WTC11 (cell line): ENCODE data around the gene CACNA2D4. TPM values are rescaled to one million over a fixed set of nuclear protein-coding genes. Genes with fewer than 3 reads are reported as not detected.

Experiments
- ATAC-seq: fragments of 200-7000 bp; cut with Tn5 transposase; 2 replicates; pipeline ENCODE4 v1.10.0; 2021; ENCODE audit warnings: mild to moderate bottlenecking, moderate library complexity
- CTCF ChIA-PET: fragments of 300-600 bp; sonication (Branson Sonifier 250); formaldehyde crosslinking; loops from one replicate; lab custom pipeline; 2021; ENCODE audit warnings: antibody characterized with exemption; lab: Charles Lee
- POLR2A ChIA-PET: fragments of 350-600 bp; sonication (Branson Sonifier 250); formaldehyde crosslinking; loops from one replicate; lab custom pipeline; 2021; ENCODE audit warnings: antibody characterized with exemption; lab: Charles Lee
- DNase-seq: peaks from one replicate; pipeline ENCODE4 v3.0.0; 2021; ENCODE audit warnings: low spot score
- H3K27ac Mint-ChIP-seq: 2 replicates; pipeline ENCODE4 v1.8.0; 2021; ENCODE audit warnings: mixed read lengths
- H3K27me3 Mint-ChIP-seq: 2 replicates; pipeline ENCODE4 v1.8.0; 2021; ENCODE audit warnings: low read depth, mild to moderate bottlenecking, moderate library complexity, mixed read lengths
- H3K36me3 Mint-ChIP-seq: 2 replicates; pipeline ENCODE4 v1.8.0; 2021; ENCODE audit warnings: mixed read lengths
- H3K4me1 Mint-ChIP-seq: 2 replicates; pipeline ENCODE4 v1.8.0; 2022; ENCODE audit warnings: mixed read lengths
- H3K4me3 Mint-ChIP-seq: 2 replicates; pipeline ENCODE4 v1.8.0; 2021; ENCODE audit warnings: mild to moderate bottlenecking, moderate library complexity, mixed read lengths
- H3K9me3 Mint-ChIP-seq: 2 replicates; pipeline ENCODE4 v1.8.0; 2021; ENCODE audit warnings: mixed read lengths
- ATF1 ChIP-seq: sonication (generic); formaldehyde crosslinking; IDR thresholded peaks from 2 replicates; pipeline ENCODE4 v1.8.1; 2023; ENCODE audit warnings: mild to moderate bottlenecking, moderate library complexity, missing genetic modification reagents
- GTF2I ChIP-seq: fragments of 250-450 bp; sonication (Bioruptor Pico); conservative IDR thresholded peaks from 2 replicates; pipeline ENCODE4 v1.4.0; 2021; ENCODE audit warnings: mild to moderate bottlenecking
- IRF2 ChIP-seq: sonication (generic); formaldehyde crosslinking; IDR thresholded peaks from 2 replicates; pipeline ENCODE4 v1.8.0; 2022; ENCODE audit warnings: low read depth, missing genetic modification reagents, borderline replicate concordance
- MXD4 ChIP-seq: fragments of 250-450 bp; sonication (Bioruptor Pico); IDR thresholded peaks from 2 replicates; pipeline ENCODE4 v1.8.0; 2021; ENCODE audit warnings: mild to moderate bottlenecking, moderate library complexity, borderline replicate concordance
- NR2C2 ChIP-seq: sonication (generic); formaldehyde crosslinking; IDR thresholded peaks from 2 replicates; pipeline ENCODE4 v1.8.0; 2022; ENCODE audit warnings: mild to moderate bottlenecking, missing genetic modification reagents
- ZNF396 ChIP-seq: fragments of 250-450 bp; sonication (Bioruptor Pico); IDR thresholded peaks from 2 replicates; pipeline ENCODE4 v1.8.0; 2021; ENCODE audit warnings: mild to moderate bottlenecking, moderate library complexity, borderline replicate concordance
- total RNA-seq: library from RNA; stranded (reverse); gene quantifications from 3 replicates; pipeline ENCODE4 v1.2.3, GENCODE V29; 2021
- TF ChIP-seq, protein P1 (sequence below): sonication (generic); formaldehyde crosslinking; IDR thresholded peaks from 2 replicates; pipeline ENCODE4 v1.8.1; 2022; ENCODE audit warnings: missing genetic modification reagents, borderline replicate concordance
- TF ChIP-seq, protein P2 (sequence below): sonication (generic); formaldehyde crosslinking; IDR thresholded peaks from 2 replicates; pipeline ENCODE4 v1.8.1; 2023; ENCODE audit warnings: mild to moderate bottlenecking, missing genetic modification reagents
- TF ChIP-seq, protein P3 (sequence below): sonication (generic); formaldehyde crosslinking; IDR thresholded peaks from 2 replicates; pipeline ENCODE4 v1.8.0; 2022; ENCODE audit warnings: mild to moderate bottlenecking, missing genetic modification reagents
- TF ChIP-seq, protein P4 (sequence below): sonication (generic); formaldehyde crosslinking; IDR thresholded peaks from 2 replicates; pipeline ENCODE4 v1.8.0; 2022; ENCODE audit warnings: missing genetic modification reagents
- TF ChIP-seq, protein P5 (sequence below): fragments of 250-450 bp; sonication (Bioruptor Pico); conservative IDR thresholded peaks from 2 replicates; pipeline ENCODE4 v1.9.0; 2021; ENCODE audit warnings: mild to moderate bottlenecking
- TF ChIP-seq, protein P6 (sequence below): sonication (generic); formaldehyde crosslinking; IDR thresholded peaks from 2 replicates; pipeline ENCODE4 v1.8.1; 2023; ENCODE audit warnings: mild to moderate bottlenecking, missing genetic modification reagents, moderate library complexity
- TF ChIP-seq, protein P7 (sequence below): fragments of 250-450 bp; sonication (Bioruptor Pico); IDR thresholded peaks from 2 replicates; pipeline ENCODE4 v1.9.0; 2021; ENCODE audit warnings: mild to moderate bottlenecking
- TF ChIP-seq, protein P8 (sequence below): sonication (generic); formaldehyde crosslinking; IDR thresholded peaks from 2 replicates; pipeline ENCODE4 v1.8.0; 2023; ENCODE audit warnings: missing genetic modification reagents, mild to moderate bottlenecking, borderline replicate concordance
- TF ChIP-seq, protein P9 (sequence below): fragments of 250-450 bp; sonication (Bioruptor Pico); IDR thresholded peaks from 2 replicates; pipeline ENCODE4 v1.9.0; 2021; ENCODE audit warnings: moderate library complexity, mild to moderate bottlenecking, inconsistent platforms, borderline replicate concordance

CACNA2D4 gene
- total RNA-seq, 1 experiment from 2014 or later, result 0.04 TPM

DNA sequence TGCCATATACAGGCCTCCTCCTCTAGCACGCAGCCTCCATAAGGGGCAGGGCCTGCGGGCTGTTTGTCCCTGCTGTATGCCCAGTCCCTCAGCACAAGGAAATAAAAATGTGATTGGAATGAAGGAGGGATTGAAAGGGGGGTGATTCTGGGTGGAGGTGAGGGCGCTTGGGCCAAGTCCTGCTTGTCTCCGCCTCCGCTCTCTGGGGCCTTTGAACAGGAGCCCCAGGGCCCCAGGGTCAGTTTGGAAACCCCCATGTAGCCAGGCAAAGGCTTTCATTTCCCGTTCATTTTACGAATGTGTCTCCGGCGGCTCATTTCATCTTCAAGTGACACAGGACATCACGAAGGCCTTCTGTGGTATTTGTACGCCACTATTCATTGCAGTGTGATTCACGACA, 4.5 kb upstream of the CACNA2D4 start (continued):
- TF ChIP-seq, protein P1, sequence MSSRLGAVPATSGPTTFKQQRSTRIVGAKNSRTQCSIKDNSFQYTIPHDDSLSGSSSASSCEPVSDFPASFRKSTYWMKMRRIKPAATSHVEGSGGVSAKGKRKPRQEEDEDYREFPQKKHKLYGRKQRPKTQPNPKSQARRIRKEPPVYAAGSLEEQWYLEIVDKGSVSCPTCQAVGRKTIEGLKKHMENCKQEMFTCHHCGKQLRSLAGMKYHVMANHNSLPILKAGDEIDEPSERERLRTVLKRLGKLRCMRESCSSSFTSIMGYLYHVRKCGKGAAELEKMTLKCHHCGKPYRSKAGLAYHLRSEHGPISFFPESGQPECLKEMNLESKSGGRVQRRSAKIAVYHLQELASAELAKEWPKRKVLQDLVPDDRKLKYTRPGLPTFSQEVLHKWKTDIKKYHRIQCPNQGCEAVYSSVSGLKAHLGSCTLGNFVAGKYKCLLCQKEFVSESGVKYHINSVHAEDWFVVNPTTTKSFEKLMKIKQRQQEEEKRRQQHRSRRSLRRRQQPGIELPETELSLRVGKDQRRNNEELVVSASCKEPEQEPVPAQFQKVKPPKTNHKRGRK (CRISPR knock-in tag), result no peak

DNA sequence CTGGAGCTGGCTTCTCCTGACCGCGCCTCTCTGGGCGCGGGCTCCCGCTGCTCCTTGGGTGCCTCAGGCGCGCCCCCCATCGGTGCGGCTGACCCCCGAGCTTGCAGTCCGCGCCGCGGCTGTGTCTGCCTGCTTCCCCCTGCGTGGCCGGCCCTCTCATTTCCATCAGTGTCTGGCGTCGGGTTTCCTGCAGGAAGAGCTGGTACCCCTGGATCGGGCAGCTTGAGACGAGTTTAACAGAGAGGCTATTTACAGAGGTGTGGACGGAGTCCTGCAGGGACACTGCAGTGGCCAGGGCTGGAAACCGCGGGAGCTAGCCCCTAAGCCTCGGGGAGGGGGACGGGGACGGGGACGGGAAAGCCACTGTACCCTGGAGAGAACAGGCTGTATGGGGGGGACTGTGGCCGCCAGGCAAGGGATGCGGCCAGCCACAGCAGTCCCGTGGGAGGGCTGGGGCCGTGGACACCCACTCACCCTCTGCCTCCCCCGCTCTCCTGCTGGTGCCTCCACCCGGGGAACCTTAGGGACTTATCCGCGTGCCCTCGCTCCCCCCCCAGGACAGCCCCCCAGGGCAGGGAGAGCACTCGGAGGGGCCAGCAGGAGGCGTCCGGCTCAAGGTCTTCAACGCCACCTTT, 3.7 kb upstream of the CACNA2D4 start:
- Mint-ChIP-seq H3K4me3 (peak overlapping the region; percentile 53), H3K27ac (no peak overlapping the region), H3K27me3 (0 out of 2 replicates have a peak, but pooled peaks cover 2% of the 10 kb centered on the region), H3K4me1 (peaks cover 12% of the 10 kb centered on the region), H3K9me3 (no peaks in the 10 kb centered on the region), H3K36me3 (no peaks in the 10 kb centered on the region)
- ATAC-seq (peak; percentile 32; the same call in 1 of the 2 replicates), DNase-seq (peak; percentile 51)
- ChIA-PET POLR2A (interaction anchor here (0.6 to 0.7 kb wide), 2 partner anchors 114 to 232 kb away, joined by 3 read pairs; no protein-coding TSS in a partner anchor), CTCF (interaction anchor here (0.6 to 3.1 kb wide), 16 partner anchors 8 to 824 kb away, joined by 3 to 14 read pairs (median 4); no protein-coding TSS in a partner anchor)
- TF ChIP-seq, protein P2, sequence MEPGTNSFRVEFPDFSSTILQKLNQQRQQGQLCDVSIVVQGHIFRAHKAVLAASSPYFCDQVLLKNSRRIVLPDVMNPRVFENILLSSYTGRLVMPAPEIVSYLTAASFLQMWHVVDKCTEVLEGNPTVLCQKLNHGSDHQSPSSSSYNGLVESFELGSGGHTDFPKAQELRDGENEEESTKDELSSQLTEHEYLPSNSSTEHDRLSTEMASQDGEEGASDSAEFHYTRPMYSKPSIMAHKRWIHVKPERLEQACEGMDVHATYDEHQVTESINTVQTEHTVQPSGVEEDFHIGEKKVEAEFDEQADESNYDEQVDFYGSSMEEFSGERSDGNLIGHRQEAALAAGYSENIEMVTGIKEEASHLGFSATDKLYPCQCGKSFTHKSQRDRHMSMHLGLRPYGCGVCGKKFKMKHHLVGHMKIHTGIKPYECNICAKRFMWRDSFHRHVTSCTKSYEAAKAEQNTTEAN (CRISPR knock-in tag), result no peak
- TF ChIP-seq, protein P3, sequence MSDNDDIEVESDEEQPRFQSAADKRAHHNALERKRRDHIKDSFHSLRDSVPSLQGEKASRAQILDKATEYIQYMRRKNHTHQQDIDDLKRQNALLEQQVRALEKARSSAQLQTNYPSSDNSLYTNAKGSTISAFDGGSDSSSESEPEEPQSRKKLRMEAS (CRISPR knock-in tag), result no peak
- TF ChIP-seq NR2C2 (CRISPR knock-in tag) (no peak), MXD4 (no peak), ZNF396 (CRISPR knock-in tag) (no peak), ATF1 (CRISPR knock-in tag) (no peak), GTF2I (CRISPR knock-in tag) (no peak), IRF2 (CRISPR knock-in tag) (no peak)
- TF ChIP-seq, protein P4, sequence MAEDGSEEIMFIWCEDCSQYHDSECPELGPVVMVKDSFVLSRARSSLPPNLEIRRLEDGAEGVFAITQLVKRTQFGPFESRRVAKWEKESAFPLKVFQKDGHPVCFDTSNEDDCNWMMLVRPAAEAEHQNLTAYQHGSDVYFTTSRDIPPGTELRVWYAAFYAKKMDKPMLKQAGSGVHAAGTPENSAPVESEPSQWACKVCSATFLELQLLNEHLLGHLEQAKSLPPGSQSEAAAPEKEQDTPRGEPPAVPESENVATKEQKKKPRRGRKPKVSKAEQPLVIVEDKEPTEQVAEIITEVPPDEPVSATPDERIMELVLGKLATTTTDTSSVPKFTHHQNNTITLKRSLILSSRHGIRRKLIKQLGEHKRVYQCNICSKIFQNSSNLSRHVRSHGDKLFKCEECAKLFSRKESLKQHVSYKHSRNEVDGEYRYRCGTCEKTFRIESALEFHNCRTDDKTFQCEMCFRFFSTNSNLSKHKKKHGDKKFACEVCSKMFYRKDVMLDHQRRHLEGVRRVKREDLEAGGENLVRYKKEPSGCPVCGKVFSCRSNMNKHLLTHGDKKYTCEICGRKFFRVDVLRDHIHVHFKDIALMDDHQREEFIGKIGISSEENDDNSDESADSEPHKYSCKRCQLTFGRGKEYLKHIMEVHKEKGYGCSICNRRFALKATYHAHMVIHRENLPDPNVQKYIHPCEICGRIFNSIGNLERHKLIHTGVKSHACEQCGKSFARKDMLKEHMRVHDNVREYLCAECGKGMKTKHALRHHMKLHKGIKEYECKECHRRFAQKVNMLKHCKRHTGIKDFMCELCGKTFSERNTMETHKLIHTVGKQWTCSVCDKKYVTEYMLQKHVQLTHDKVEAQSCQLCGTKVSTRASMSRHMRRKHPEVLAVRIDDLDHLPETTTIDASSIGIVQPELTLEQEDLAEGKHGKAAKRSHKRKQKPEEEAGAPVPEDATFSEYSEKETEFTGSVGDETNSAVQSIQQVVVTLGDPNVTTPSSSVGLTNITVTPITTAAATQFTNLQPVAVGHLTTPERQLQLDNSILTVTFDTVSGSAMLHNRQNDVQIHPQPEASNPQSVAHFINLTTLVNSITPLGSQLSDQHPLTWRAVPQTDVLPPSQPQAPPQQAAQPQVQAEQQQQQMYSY (CRISPR knock-in tag), result no peak
- TF ChIP-seq, protein P5, sequence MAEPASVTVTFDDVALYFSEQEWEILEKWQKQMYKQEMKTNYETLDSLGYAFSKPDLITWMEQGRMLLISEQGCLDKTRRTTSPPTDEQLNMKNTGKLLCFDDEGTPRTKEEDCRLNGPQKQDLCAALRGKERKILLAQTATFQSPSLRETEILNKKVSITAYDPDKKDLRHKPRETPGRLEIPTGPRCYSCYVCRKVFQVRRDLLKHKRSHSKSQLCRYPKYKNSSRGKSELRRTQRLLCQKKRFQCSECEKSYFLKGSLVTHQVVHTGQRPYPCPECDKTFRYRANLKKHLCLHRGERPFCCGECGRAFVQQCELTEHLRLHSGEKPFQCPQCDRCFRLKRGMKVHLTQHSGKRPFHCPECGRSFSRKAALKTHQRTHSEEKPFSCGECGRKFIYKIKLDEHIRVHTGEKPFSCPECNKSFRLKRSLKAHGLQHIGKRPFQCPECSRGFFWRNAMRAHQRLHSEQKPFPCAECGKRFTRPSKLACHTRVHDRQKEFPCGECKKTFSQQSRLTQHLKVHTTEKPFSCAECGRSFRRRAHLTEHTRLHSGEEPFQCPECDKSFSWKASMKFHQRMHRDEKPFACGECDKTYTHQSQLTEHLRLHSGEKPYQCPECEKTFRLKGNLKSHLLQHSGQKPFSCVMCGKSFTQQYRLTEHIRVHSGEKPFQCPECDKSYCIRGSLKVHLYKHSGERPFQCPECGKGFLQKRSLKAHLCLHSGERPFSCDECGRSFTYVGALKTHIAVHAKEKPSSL, result no peak
- TF ChIP-seq, protein P6, sequence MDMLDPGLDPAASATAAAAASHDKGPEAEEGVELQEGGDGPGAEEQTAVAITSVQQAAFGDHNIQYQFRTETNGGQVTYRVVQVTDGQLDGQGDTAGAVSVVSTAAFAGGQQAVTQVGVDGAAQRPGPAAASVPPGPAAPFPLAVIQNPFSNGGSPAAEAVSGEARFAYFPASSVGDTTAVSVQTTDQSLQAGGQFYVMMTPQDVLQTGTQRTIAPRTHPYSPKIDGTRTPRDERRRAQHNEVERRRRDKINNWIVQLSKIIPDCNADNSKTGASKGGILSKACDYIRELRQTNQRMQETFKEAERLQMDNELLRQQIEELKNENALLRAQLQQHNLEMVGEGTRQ (CRISPR knock-in tag), result no peak
- TF ChIP-seq, protein P7, sequence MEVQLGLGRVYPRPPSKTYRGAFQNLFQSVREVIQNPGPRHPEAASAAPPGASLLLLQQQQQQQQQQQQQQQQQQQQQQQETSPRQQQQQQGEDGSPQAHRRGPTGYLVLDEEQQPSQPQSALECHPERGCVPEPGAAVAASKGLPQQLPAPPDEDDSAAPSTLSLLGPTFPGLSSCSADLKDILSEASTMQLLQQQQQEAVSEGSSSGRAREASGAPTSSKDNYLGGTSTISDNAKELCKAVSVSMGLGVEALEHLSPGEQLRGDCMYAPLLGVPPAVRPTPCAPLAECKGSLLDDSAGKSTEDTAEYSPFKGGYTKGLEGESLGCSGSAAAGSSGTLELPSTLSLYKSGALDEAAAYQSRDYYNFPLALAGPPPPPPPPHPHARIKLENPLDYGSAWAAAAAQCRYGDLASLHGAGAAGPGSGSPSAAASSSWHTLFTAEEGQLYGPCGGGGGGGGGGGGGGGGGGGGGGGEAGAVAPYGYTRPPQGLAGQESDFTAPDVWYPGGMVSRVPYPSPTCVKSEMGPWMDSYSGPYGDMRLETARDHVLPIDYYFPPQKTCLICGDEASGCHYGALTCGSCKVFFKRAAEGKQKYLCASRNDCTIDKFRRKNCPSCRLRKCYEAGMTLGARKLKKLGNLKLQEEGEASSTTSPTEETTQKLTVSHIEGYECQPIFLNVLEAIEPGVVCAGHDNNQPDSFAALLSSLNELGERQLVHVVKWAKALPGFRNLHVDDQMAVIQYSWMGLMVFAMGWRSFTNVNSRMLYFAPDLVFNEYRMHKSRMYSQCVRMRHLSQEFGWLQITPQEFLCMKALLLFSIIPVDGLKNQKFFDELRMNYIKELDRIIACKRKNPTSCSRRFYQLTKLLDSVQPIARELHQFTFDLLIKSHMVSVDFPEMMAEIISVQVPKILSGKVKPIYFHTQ (CRISPR knock-in tag), result no peak
- TF ChIP-seq, protein P8, sequence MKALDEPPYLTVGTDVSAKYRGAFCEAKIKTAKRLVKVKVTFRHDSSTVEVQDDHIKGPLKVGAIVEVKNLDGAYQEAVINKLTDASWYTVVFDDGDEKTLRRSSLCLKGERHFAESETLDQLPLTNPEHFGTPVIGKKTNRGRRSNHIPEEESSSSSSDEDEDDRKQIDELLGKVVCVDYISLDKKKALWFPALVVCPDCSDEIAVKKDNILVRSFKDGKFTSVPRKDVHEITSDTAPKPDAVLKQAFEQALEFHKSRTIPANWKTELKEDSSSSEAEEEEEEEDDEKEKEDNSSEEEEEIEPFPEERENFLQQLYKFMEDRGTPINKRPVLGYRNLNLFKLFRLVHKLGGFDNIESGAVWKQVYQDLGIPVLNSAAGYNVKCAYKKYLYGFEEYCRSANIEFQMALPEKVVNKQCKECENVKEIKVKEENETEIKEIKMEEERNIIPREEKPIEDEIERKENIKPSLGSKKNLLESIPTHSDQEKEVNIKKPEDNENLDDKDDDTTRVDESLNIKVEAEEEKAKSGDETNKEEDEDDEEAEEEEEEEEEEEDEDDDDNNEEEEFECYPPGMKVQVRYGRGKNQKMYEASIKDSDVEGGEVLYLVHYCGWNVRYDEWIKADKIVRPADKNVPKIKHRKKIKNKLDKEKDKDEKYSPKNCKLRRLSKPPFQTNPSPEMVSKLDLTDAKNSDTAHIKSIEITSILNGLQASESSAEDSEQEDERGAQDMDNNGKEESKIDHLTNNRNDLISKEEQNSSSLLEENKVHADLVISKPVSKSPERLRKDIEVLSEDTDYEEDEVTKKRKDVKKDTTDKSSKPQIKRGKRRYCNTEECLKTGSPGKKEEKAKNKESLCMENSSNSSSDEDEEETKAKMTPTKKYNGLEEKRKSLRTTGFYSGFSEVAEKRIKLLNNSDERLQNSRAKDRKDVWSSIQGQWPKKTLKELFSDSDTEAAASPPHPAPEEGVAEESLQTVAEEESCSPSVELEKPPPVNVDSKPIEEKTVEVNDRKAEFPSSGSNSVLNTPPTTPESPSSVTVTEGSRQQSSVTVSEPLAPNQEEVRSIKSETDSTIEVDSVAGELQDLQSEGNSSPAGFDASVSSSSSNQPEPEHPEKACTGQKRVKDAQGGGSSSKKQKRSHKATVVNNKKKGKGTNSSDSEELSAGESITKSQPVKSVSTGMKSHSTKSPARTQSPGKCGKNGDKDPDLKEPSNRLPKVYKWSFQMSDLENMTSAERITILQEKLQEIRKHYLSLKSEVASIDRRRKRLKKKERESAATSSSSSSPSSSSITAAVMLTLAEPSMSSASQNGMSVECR (CRISPR knock-in tag), result no peak
- TF ChIP-seq, protein P9, sequence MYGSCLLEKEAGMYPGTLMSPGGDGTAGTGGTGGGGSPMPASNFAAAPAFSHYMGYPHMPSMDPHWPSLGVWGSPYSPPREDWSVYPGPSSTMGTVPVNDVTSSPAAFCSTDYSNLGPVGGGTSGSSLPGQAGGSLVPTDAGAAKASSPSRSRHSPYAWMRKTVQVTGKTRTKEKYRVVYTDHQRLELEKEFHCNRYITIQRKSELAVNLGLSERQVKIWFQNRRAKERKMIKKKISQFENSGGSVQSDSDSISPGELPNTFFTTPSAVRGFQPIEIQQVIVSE (CRISPR knock-in tag), result no peak
